ENCODE measurements around the gene HMG20A. TPM values are rescaled to one million over a fixed set of nuclear protein-coding genes. Genes with fewer than 3 reads are reported as not detected.

The HMG20A gene
- total and polyA plus RNA-seq, 2 of the 13 experiments (the other 11 are each of a cell fraction or from before 2014, with no cell fraction given) = 28.0 to 35.2 TPM

- peaks cover 82% of the 10 kb centered on the region for H3K4me1 ChIP-seq (ENCODE audit: insufficient read depth, low read length)
- DNase-seq (ENCODE audit: low spot score) (no peak), ATAC-seq (no peak), FAIRE-seq (no peak)
- TF ChIP-seq NR2F2 (IDR thresholded peaks at IDR 0.05; ENCODE audit: borderline replicate concordance, low read depth) = no peak
- peak; percentile 21; the same call in 1 of the 2 replicates for TF ChIP-seq HNF4A (CRISPR knock-in tag; IDR thresholded peaks at IDR 0.05)
- no peak for TF ChIP-seq IKZF5 (CRISPR knock-in tag; IDR thresholded peaks at IDR 0.05)
- peak; percentile 23; the same call in 1 of the 2 replicates for TF ChIP-seq ZSCAN25 (CRISPR knock-in tag; IDR thresholded peaks at IDR 0.05)
- peak; percentile 32 for TF ChIP-seq TEAD3 (CRISPR knock-in tag; optimal IDR thresholded peaks at IDR 0.05; ENCODE audit: borderline replicate concordance)
- TF ChIP-seq MAX (IDR thresholded peaks at IDR 0.05) = peak; percentile 30; the same call in 1 of the 2 replicates
- H3K27me3 ChIP-seq (ENCODE audit: control insufficient read depth in 1 of 2, insufficient read depth in 2 of 2, low read length in 2 of 2) = no peaks in the 10 kb centered on the region
- no peaks in the 10 kb centered on the region for H3K36me3 ChIP-seq (replicated peaks in 1 of 2; ENCODE audit: control insufficient read depth in 1 of 2, insufficient read depth in 2 of 2, low read length in 2 of 2)
- H3K9me3 ChIP-seq (ENCODE audit: low read length) = no peaks in the 10 kb centered on the region
- intact Hi-C loops (cut with micrococcal nuclease; ENCODE audit: unreplicated experiment) (no loop called here), in situ Hi-C loops (cut with HindIII; ENCODE audit: extremely low pct_ligation_motif_present, low pct_unique_long_range_greater_than_20kb) (no loop called here)
- no peaks in the 10 kb centered on the region for H3K79me2 ChIP-seq (ENCODE audit: insufficient read depth, low read length)
- H4K20me1 ChIP-seq (ENCODE audit: insufficient read depth, low read length) = no peaks in the 10 kb centered on the region
- no TSS peak for BruUV-seq (replicated peaks)
- no peak overlapping the region for H2AFZ ChIP-seq (ENCODE audit: low read length)
- no peak overlapping the region for H3K4me3 ChIP-seq (replicated peaks in 1 of 3; ENCODE audit: insufficient read depth in 1 of 3, low read depth in 2 of 3, low read length in 3 of 3)
- POLR2A ChIA-PET = no interaction called here
- H3K4me2 ChIP-seq (ENCODE audit: low read depth, low read length) = no peak overlapping the region
- 81% methylated on average over 7 of the region's 7 CpGs for WGBS (ENCODE audit: low lambda C conversion rate)
- H3K27ac ChIP-seq (ENCODE audit: extremely low read length, insufficient read depth, low read length) = no peak overlapping the region
- H3K9ac ChIP-seq (ENCODE audit: insufficient read depth, low read depth, low read length) = no peak overlapping the region
- CTCF ChIA-PET (ENCODE audit: low intra/inter-chr PET ratio, low total read pairs) = no interaction called here
Measured at GRCh38 chr15:77530576-77530975, 109.9 kb downstream of the HMG20A start.

- ATAC-seq (no peak), DNase-seq (ENCODE audit: low spot score) (no peak), FAIRE-seq (no peak)
- Histone ChIP-seq H3K4me3 (replicated peaks in 1 of 3; ENCODE audit: insufficient read depth in 1 of 3, low read depth in 2 of 3, low read length in 3 of 3) (no peak overlapping the region), H2AFZ (ENCODE audit: low read length) (no peak overlapping the region), H3K27me3 (ENCODE audit: control insufficient read depth in 1 of 2, insufficient read depth in 2 of 2, low read length in 2 of 2) (no peaks in the 10 kb centered on the region), H3K9me3 (ENCODE audit: low read length) (no peaks in the 10 kb centered on the region), H3K4me2 (ENCODE audit: low read depth, low read length) (no peak overlapping the region), H3K4me1 (ENCODE audit: insufficient read depth, low read length) (peaks cover 86% of the 10 kb centered on the region), H3K9ac (ENCODE audit: insufficient read depth, low read depth, low read length) (no peak overlapping the region), H4K20me1 (ENCODE audit: insufficient read depth, low read length) (no peaks in the 10 kb centered on the region), H3K36me3 (replicated peaks in 1 of 2; ENCODE audit: control insufficient read depth in 1 of 2, insufficient read depth in 2 of 2, low read length in 2 of 2) (no peaks in the 10 kb centered on the region), H3K27ac (ENCODE audit: extremely low read length, insufficient read depth, low read length) (no peak overlapping the region), H3K79me2 (ENCODE audit: insufficient read depth, low read length) (no peaks in the 10 kb centered on the region)
- intact Hi-C loops (cut with micrococcal nuclease; ENCODE audit: unreplicated experiment) = no loop called here
- ChIA-PET POLR2A (interaction anchor here (1.1 kb wide), 1 partner anchor 12 kb away, joined by 4 read pairs; no protein-coding TSS in a partner anchor), CTCF (ENCODE audit: low intra/inter-chr PET ratio, low total read pairs) (no interaction called here)
- no TSS peak for BruUV-seq (replicated peaks)
- 73% methylated on average over 12 of the region's 26 CpGs for WGBS (ENCODE audit: low lambda C conversion rate)
- in situ Hi-C loops (cut with HindIII; ENCODE audit: extremely low pct_ligation_motif_present, low pct_unique_long_range_greater_than_20kb) = no loop called here
- TF ChIP-seq ZNF724P (CRISPR knock-in tag; IDR thresholded peaks at IDR 0.05; ENCODE audit: borderline replicate concordance) (no peak), IRF1 (CRISPR knock-in tag; IDR thresholded peaks at IDR 0.05; ENCODE audit: low read depth) (no peak), ZNF687 (CRISPR knock-in tag; IDR thresholded peaks at IDR 0.05) (peak; percentile 34; the same call in 1 of the 2 replicates)
Measured at GRCh38 chr15:77531191-77532000, 110.7 kb downstream of the HMG20A start.

All from HepG2 (cell line).